Pancreas (tissue), 10 donors: ENCODE results near the gene ARHGAP5. TPM values are rescaled to one million over a fixed set of nuclear protein-coding genes. Genes with fewer than 3 reads are reported as not detected.

Source experiments
- ATAC-seq, 4 donors: fragments of 200-7000 bp; cut with Tn5 transposase; one replicate each; pipeline versions ENCODE4 v1.8.0 to v1.9.1; 2020; ENCODE audit warnings: mild to moderate bottlenecking in 4 of 4, moderate library complexity in 4 of 4
- DNase-seq, 6 donors: peaks; one replicate each; pipeline ENCODE4 v3.0.0-alpha.2; 2020
- FAIRE-seq: peaks from 2 replicates; lab custom pipeline; 2012; peaks lifted over from hg19 to GRCh38; lab: Jason Lieb, UNC
- H3K27ac ChIP-seq, 4 donors: fragments of 200-600 bp; sonication (generic); 1 replicate in 3 of 4; 2 replicates in 1 of 4; pipeline versions ENCODE4 v1.5.0 to v1.8.0; 2020
- H3K27me3 ChIP-seq, 4 donors: fragments of 200-600 bp; one replicate each; pipeline ENCODE4 v1.8.0; 2021
- H3K36me3 ChIP-seq, 3 donors: fragments of 200-600 bp; sonication (generic) in 1 of 3; one replicate each; pipeline versions ENCODE4 v1.5.0 to v1.8.0; 2020 to 2021
- H3K4me1 ChIP-seq, 3 donors: fragments of 200-600 bp; one replicate each; pipeline ENCODE4 v1.8.0; 2021
- H3K4me3 ChIP-seq, 4 donors: fragments of 200-600 bp; sonication (generic) in 2 of 4; one replicate each; pipeline versions ENCODE4 v1.5.0 to v1.8.0; 2020 to 2021
- H3K9me3 ChIP-seq, 4 donors: fragments of 200-600 bp; one replicate each; pipeline ENCODE4 v1.8.0; 2021
- CTCF ChIP-seq, 4 donors: fragments of 200-600 bp; sonication (generic) in 3 of 4; IDR thresholded peaks; one replicate each; pipeline versions ENCODE4 v1.5.0 to v1.8.0; 2021; ENCODE audit warnings: antibody characterized with exemption in 4 of 4
- WGBS, 2 donors: extraction: QIAGEN DNeasy Blood & Tissue Kit; methylation state at CpG; one replicate each; pipeline ENCODE4 v1.1.7; 2013; 5-methylcytosine and 5-hydroxymethylcytosine counted together
- intact Hi-C, 3 donors: fragments of 100-400 bp; cut with DNase I; formaldehyde crosslinking; loops; one replicate each; pipeline versions ENCODE4 v1.11.1 to v1.14.2; 2022
- polyA plus RNA-seq, 2 donors: library from polyadenylated mRNA; stranded (reverse); fragments of 200-250 nt; gene quantifications; one replicate each; pipeline ENCODE4 v1.2.3, GENCODE V29; 2013
- total RNA-seq, 6 donors: library from RNA; stranded (reverse); fragmentation: NEBNext Ultra II Directional in 4 of 6; extraction: Animal tissue kit (Norgen Biotek cat#: 25700) in 4 of 6; gene quantifications; one replicate each; pipeline versions ENCODE4 v1.2.1 to v1.2.4, GENCODE V29; 2021 to 2023
- donor health status: healthy with polysubstance abuse.
- donor health status: DM: no; HTN: no; CAD: no; lungs with moderate emphysema.
- donor health status: DM: no; HTN: no; CAD: no.
- donor health status: control.
- donor health status: control.
- donor health status: Bipolar disorder and iron deficiency.
- donor health status: DM: yes; HTN: yes; CAD: no.
- donor health status: DM: no; HTN: no; CAD: no.
- donor health status: DM: no; HTN: no; CAD: no.
- donor health status: DM: yes; HTN: yes; CAD: no.

The ARHGAP5 gene
- total and polyA plus RNA-seq, 8 donors, result 7.1 to 81.8 (median 53.1) TPM

DNA sequence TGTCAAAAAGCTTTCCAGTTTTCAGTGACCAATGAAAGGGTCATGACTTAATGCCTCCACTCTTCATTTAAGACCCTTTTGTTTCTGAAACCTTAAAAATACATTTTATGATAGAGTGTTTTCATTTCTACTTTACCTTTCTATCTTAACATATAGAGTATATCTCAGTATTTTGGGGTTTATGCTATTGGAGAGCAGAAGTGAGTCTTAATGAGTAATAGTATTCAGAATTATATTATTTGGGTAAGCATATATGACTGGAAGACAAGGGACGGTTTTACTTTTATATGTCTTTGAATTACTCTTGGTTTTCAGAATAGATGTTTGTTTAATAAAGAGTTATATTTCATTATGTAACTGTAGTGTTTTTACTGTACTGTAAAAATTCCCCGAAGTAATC, 10.8 kb downstream of the ARHGAP5 start:
- WGBS, 2 donors, result 62 to 66% methylated on average over 2 of the region's 2 CpGs
- TF ChIP-seq CTCF (IDR thresholded peaks at IDR 0.05), result no peak
- FAIRE-seq (no peak), DNase-seq (no peak), ATAC-seq (no peak)
- Histone ChIP-seq H3K9me3 (no peaks in the 10 kb centered on the region), H3K27me3 (no peaks in the 10 kb centered on the region), H3K4me3 (no peak overlapping the region), H3K27ac (no peak overlapping the region), H3K4me1 (peaks cover 11 to 35% (median 13%) of the 10 kb centered on the region in 3 donors), H3K36me3 (peaks cover 0 to 13% (median 0%) of the 10 kb centered on the region in 3 donors)
- intact Hi-C loops, result no loop called here

GRCh38 chr14:32090686-32091085, 13.6 kb downstream of the ARHGAP5 start:
- ATAC-seq, result no peak

DNA sequence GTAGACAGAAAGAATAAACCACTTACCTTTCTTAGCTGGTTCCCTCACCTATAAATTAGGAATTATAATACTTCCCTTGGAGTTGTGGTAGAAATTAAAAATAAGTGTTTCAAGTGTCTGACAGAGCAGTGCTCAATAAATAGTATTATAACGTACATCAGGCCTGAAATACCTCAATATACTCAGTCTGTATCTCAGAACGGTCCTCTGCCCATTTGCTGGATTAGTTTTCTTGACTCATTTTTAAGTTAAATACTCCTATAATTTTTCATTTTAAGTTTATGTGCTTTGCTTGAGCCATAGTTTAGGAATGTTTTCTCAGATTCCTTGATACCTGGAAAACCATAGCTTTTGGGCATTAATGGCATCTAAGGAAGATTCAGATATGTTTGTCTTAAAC, 22.4 kb downstream of the ARHGAP5 start:
- Histone ChIP-seq H3K36me3 (no peaks in the 10 kb centered on the region), H3K9me3 (no peaks in the 10 kb centered on the region), H3K27me3 (no peaks in the 10 kb centered on the region), H3K4me3 (no peak overlapping the region), H3K27ac (no peak overlapping the region), H3K4me1 (peaks cover 0 to 14% (median 0%) of the 10 kb centered on the region in 3 donors)
- WGBS, 2 donors, result 94 to 96% methylated on average over 2 of the region's 2 CpGs
- TF ChIP-seq CTCF (IDR thresholded peaks at IDR 0.05), result no peak
- ATAC-seq, result no peak
- FAIRE-seq, result no peak
- no peak for DNase-seq
- intact Hi-C loops, result no loop called here

More at GRCh38 chr14:32090686-32091085, 13.6 kb downstream of the ARHGAP5 start:
- Histone ChIP-seq H3K27ac (no peak overlapping the region), H3K4me1 (peaks cover 4 to 22% (median 12%) of the 10 kb centered on the region in 3 donors), H3K36me3 (peaks cover 0 to 13% (median 5%) of the 10 kb centered on the region in 3 donors), H3K9me3 (no peaks in the 10 kb centered on the region), H3K4me3 (no peak overlapping the region), H3K27me3 (no peaks in the 10 kb centered on the region)
- intact Hi-C loops, result no loop called here
- 95 to 96% methylated on average over 6 of the region's 6 CpGs for WGBS, 2 donors
- FAIRE-seq (no peak), DNase-seq (no peak)
- no peak for TF ChIP-seq CTCF (IDR thresholded peaks at IDR 0.05)

- no peak for FAIRE-seq
These were observed 23.1 kb downstream of the ARHGAP5 start for GRCh38 chr14:32100175-32100574.

More at GRCh38 chr14:32100175-32100574, 23.1 kb downstream of the ARHGAP5 start:
- ATAC-seq (no peak), DNase-seq (no peak)
- Histone ChIP-seq H3K36me3 (no peaks in the 10 kb centered on the region), H3K4me1 (peaks cover 0 to 12% (median 0%) of the 10 kb centered on the region in 3 donors), H3K27ac (no peak overlapping the region), H3K4me3 (no peak overlapping the region), H3K27me3 (no peaks in the 10 kb centered on the region), H3K9me3 (no peaks in the 10 kb centered on the region)
- whole genome bisulfite sequencing, 2 donors, result 98% methylated on average over 5 of the region's 5 CpGs
- no peak for TF ChIP-seq CTCF (IDR thresholded peaks at IDR 0.05)
- intact Hi-C loops, result no loop called here
